IMR-90 (cell line): ENCODE results near the gene IGF1R. TPM values are rescaled to one million over a fixed set of nuclear protein-coding genes. Genes with fewer than 3 reads are reported as not detected.

Source experiments
- ATAC-seq: fragments of 200-7000 bp; cut with Tn5 transposase; 2 replicates; pipeline ENCODE4 v1.9.1; 2020; ENCODE audit warnings: low read depth, mild to moderate bottlenecking, moderate library complexity
- BruUV-seq: library from RNA; stranded (reverse); fragments of 400-500 nt; replicated peaks from 2 replicates; lab custom pipeline; 2021; lab: Mats Ljungman, UMichigan
- CTCF ChIA-PET: fragments of 300-600 bp; formaldehyde crosslinking; extraction: SDS; loops from one replicate; lab custom pipeline; 2021; ENCODE audit warnings: antibody characterized with exemption; lab: Yijun Ruan, JAX
- POLR2A ChIA-PET: fragments of 300-600 bp; sonication (Branson Sonifier 250); formaldehyde crosslinking; loops from one replicate; lab custom pipeline; 2022; ENCODE audit warnings: antibody characterized with exemption; ENCODE audit not compliant: unreplicated experiment; lab: Charles Lee
- DNase-seq: peaks from one replicate; pipeline ENCODE4 v3.0.0; 2013
- H2AFZ ChIP-seq: replicated peaks from 2 replicates; pipeline ENCODE3; 2013; ENCODE audit warnings: low read length, mild to moderate bottlenecking; ENCODE audit not compliant: poor library complexity
- H2AK5ac ChIP-seq: 2 replicates; pipeline ENCODE4 v1.6.1; 2013; ENCODE audit warnings: low read depth, low read length, inconsistent platforms
- H2AK9ac ChIP-seq: replicated peaks from 2 replicates; pipeline ENCODE3; 2013; ENCODE audit warnings: mild to moderate bottlenecking, low read depth, low read length, moderate library complexity; ENCODE audit not compliant: poor library complexity
- H2BK120ac ChIP-seq: 2 replicates; pipeline ENCODE4 v1.6.1; 2013; ENCODE audit warnings: low read depth, low read length, inconsistent platforms
- H2BK15ac ChIP-seq: 3 replicates; pipeline ENCODE4 v1.6.1; 2013; ENCODE audit warnings: low read depth, low read length, inconsistent platforms
- H2BK20ac ChIP-seq: 2 replicates; pipeline ENCODE4 v1.6.1; 2013; ENCODE audit warnings: low read depth, mild to moderate bottlenecking, inconsistent platforms, low read length, moderate library complexity
- H2BK5ac ChIP-seq: 2 replicates; pipeline ENCODE4 v1.6.1; 2013; ENCODE audit warnings: mild to moderate bottlenecking, low read depth, low read length, inconsistent platforms; ENCODE audit not compliant: poor library complexity, severe bottlenecking
- H3K14ac ChIP-seq: replicated peaks from 2 replicates; pipeline ENCODE4 v1.6.1; 2013; ENCODE audit warnings: low read depth, low read length, inconsistent platforms
- H3K18ac ChIP-seq: 2 replicates; pipeline ENCODE4 v1.6.1; 2013; ENCODE audit warnings: low read depth, low read length, control low read depth
- H3K23ac ChIP-seq: 2 replicates; pipeline ENCODE4 v1.6.1; 2013; ENCODE audit warnings: low read depth, low read length, inconsistent platforms
- H3K27ac ChIP-seq: 2 replicates; pipeline ENCODE4 v1.5.1; 2013; ENCODE audit warnings: mild to moderate bottlenecking, control low read depth, low read length; ENCODE audit not compliant: insufficient read depth
- H3K27me3 ChIP-seq: 2 replicates; pipeline ENCODE4 v1.6.1; 2013; ENCODE audit warnings: low read length; ENCODE audit not compliant: control insufficient read depth, insufficient read depth
- H3K36me3 ChIP-seq: 2 replicates; pipeline ENCODE4 v1.6.1; 2013; ENCODE audit warnings: low read length, mixed read lengths; ENCODE audit not compliant: control insufficient read depth, insufficient read depth
- H3K4ac ChIP-seq: 2 replicates; pipeline ENCODE4 v1.6.1; 2013; ENCODE audit warnings: low read depth, low read length, inconsistent platforms
- H3K4me1 ChIP-seq: 2 replicates; pipeline ENCODE4 v1.6.1; 2013; ENCODE audit warnings: low read length, mixed read lengths; ENCODE audit not compliant: control insufficient read depth, insufficient read depth
- H3K4me2 ChIP-seq: 2 replicates; pipeline ENCODE4 v1.6.1; 2013; ENCODE audit warnings: low read depth, mild to moderate bottlenecking, control low read depth, low read length, moderate library complexity
- H3K4me3 ChIP-seq: 2 replicates; pipeline ENCODE4 v1.5.1; 2013; ENCODE audit warnings: low read depth, mild to moderate bottlenecking, control low read depth, low read length, moderate library complexity; ENCODE audit not compliant: insufficient read depth
- H3K56ac ChIP-seq: 2 replicates; pipeline ENCODE4 v1.6.1; 2013; ENCODE audit warnings: low read length, inconsistent platforms; ENCODE audit not compliant: insufficient read depth; ENCODE audit errors: extremely low read depth
- H3K79me1 ChIP-seq, 2 experiments: 2 replicates each; pipeline ENCODE4 v1.6.1; 2013; ENCODE audit warnings: low read length in 2 of 2, inconsistent platforms in 1 of 2, low read depth in 1 of 2
- H3K9ac ChIP-seq: 2 replicates; pipeline ENCODE4 v1.6.1; 2013; ENCODE audit warnings: low read depth, low read length, control low read depth
- H3K9me1 ChIP-seq: 2 replicates; pipeline ENCODE4 v1.6.1; 2013; ENCODE audit warnings: low read length, inconsistent platforms; ENCODE audit not compliant: insufficient read depth
- H3K9me3 ChIP-seq: 2 replicates; pipeline ENCODE4 v1.6.1; 2013; ENCODE audit warnings: low read length; ENCODE audit not compliant: control insufficient read depth, insufficient read depth
- H4K20me1 ChIP-seq: 2 replicates; pipeline ENCODE4 v1.6.1; 2013; ENCODE audit warnings: low read length, inconsistent platforms; ENCODE audit not compliant: insufficient read depth
- H4K5ac ChIP-seq: 2 replicates; pipeline ENCODE4 v1.6.1; 2013; ENCODE audit warnings: mild to moderate bottlenecking, low read depth, low read length, control low read depth
- H4K8ac ChIP-seq, 2 experiments: 2 replicates each; pipeline ENCODE4 v1.6.1; 2013; ENCODE audit warnings: low read depth in 2 of 2, low read length in 2 of 2, control low read depth in 1 of 2, inconsistent platforms in 1 of 2
- H4K91ac ChIP-seq: 2 replicates; pipeline ENCODE4 v1.6.1; 2013; ENCODE audit warnings: low read depth, low read length, inconsistent platforms; ENCODE audit not compliant: insufficient read depth
- BHLHE40 ChIP-seq: fragments of 150-350 bp; IDR thresholded peaks from 2 replicates; pipeline ENCODE4 v1.6.1; 2016; ENCODE audit warnings: mild to moderate bottlenecking, low read depth, low read length
- CHD1 ChIP-seq: IDR thresholded peaks from 2 replicates; pipeline ENCODE4 v1.6.1; 2012; ENCODE audit warnings: low read depth, low read length, improper control_type of control experiment
- FOS ChIP-seq: fragments of 150-350 bp; IDR thresholded peaks from 2 replicates; pipeline ENCODE4 v1.6.1; 2016; ENCODE audit warnings: low read depth, low read length
- MAFK ChIP-seq: IDR thresholded peaks from 2 replicates; pipeline ENCODE4 v1.6.1; 2012; ENCODE audit warnings: low read depth, low read length, improper control_type of control experiment
- NFE2L2 ChIP-seq: fragments of 150-350 bp; IDR thresholded peaks from 2 replicates; pipeline ENCODE4 v1.6.1; 2016; ENCODE audit warnings: low read depth, mild to moderate bottlenecking, low read length
- POLR2A ChIP-seq: IDR thresholded peaks from 2 replicates; pipeline ENCODE4 v1.6.1; 2012; ENCODE audit warnings: mild to moderate bottlenecking, low read depth, low read length
- RAD21 ChIP-seq: IDR thresholded peaks from 2 replicates; pipeline ENCODE4 v1.6.1; 2012; ENCODE audit warnings: low read length, improper control_type of control experiment
- SMC3 ChIP-seq: fragments of 150-350 bp; IDR thresholded peaks from 2 replicates; pipeline ENCODE4 v1.6.1; 2016; ENCODE audit warnings: low read depth, mild to moderate bottlenecking, antibody characterized with exemption, low read length, moderate library complexity
- WGBS, 2 experiments: methylation state at CpG; one replicate each; pipeline versions ENCODE4 v1.1.5 to v1.1.7; 2013; ENCODE audit warnings: missing lambda C conversion rate in 2 of 2; ENCODE audit not compliant: insufficient read length in 1 of 2; ENCODE audit errors: extremely low coverage in 2 of 2; 5-methylcytosine and 5-hydroxymethylcytosine counted together
- dilution Hi-C: fragments of 300-500 bp; cut with HindIII; formaldehyde crosslinking; loops from one replicate; pipeline ENCODE4 v1.14.3; 2018; ENCODE audit warnings: low sequenced_read_pairs; ENCODE audit not compliant: unreplicated experiment
- in situ Hi-C: fragments of 300-500 bp; cut with MboI; formaldehyde crosslinking; loops from 3 replicates; pipeline ENCODE4 v1.14.3; 2019; ENCODE audit warnings: low sequenced_read_pairs, inconsistent platforms, mixed read lengths
- intact Hi-C: fragments of 100-400 bp; cut with micrococcal nuclease; formaldehyde crosslinking; loops from 2 replicates; pipeline ENCODE4 v1.10.0; 2022
- polyA plus RNA-seq, 3 experiments: library from polyadenylated mRNA; depleted of rRNA; stranded (reverse); fragments of >200 nt; gene quantifications; 2 replicates each; pipeline ENCODE4 v1.2.3, GENCODE V29; 2012; ENCODE audit warnings: low replicate concordance in 1 of 3
- total RNA-seq: library from RNA; depleted of rRNA; stranded (reverse); fragments of >200 nt; gene quantifications from 2 replicates; pipeline ENCODE4 v1.2.3, GENCODE V29; 2012
- TF ChIP-seq, protein P1 (sequence below): fragments of 150-350 bp; IDR thresholded peaks from 2 replicates; pipeline ENCODE4 v1.6.1; 2016; ENCODE audit warnings: low read depth, mild to moderate bottlenecking, low read length, moderate library complexity, borderline replicate concordance

IGF1R gene
- total and polyA plus RNA-seq, 2 of the 4 experiments (the other 2 are of a cell fraction) = 24.0 to 24.9 TPM

DNA sequence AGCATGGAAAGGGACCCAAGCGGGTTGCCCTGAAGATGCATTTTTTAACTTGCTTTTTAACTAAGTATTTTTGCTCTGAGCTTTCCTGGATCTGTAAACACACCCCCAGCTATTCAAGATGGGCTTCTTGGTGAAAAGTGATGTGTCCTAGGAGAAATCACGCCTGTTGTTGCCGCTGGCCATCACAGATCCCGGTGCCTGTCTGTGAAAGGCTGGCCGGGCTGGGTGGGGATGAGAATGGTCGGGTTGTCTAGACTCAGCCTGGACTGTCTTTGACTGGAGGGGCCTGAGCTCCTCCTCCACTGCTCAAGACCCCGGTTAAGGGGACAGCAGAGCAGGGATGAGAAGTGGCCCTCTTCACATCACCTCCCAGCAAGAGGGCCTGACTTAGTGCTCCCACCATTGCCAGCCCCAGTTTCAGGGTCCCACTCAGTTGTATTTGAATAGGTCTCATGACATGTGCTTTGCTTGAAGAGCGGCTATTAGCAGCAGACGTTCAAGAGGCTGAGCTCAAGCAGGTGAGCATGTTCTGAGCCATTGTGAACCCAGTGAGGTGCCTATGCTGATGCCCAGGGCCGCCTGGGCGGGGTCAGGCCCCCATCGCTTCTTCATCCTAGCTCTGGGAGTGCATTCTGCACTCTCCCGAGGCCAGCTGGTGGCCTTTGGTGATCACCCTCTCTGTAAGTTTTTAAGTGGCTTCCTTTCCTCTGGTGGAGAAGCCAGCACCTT lies 79.9 kb downstream of the IGF1R start (continued):
- TF ChIP-seq MAFK (no peak), NFE2L2 (no peak)

DNA sequence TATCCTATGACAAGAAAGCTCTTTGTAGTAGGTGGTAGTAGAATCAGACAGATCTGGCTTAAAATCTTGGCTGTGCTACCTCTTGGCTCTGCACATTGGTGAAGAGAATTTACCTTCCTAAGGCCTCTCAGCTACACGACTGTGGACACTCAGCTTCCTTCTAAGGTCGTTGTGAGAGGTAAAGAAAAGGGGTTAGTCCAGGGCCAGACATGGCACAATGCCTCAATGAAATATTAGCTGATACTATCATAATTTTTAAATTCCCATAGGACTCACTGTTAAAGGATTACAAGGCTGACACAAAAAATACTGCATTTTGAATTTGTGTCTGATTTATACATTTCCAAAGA lies 80.4 kb downstream of the IGF1R start:
- Histone ChIP-seq H3K4me2 (peak overlapping the region; percentile 75), H3K9ac (peak overlapping the region; percentile 60; the same call in 1 of the 2 replicates), H3K9me1 (peaks cover 42% of the 10 kb centered on the region), H2BK5ac (peak overlapping the region; percentile 96), H2BK120ac (peak overlapping the region; percentile 96), H3K9me3 (no peaks in the 10 kb centered on the region), H3K36me3 (no peaks in the 10 kb centered on the region), H3K4ac (peak overlapping the region; percentile 94), H3K56ac (peak overlapping the region; percentile 88), H2AFZ (peak overlapping the region; percentile 9), H3K79me1 (peaks cover 36 to 76% of the 10 kb centered on the region in 2 experiments), H2AK5ac (peak overlapping the region; percentile 98), H3K27me3 (no peaks in the 10 kb centered on the region), H3K4me3 (no peak overlapping the region), H2BK20ac (peak overlapping the region; percentile 90), H3K18ac (peak overlapping the region; percentile 84), H3K23ac (peak overlapping the region; percentile 97), H4K20me1 (peaks cover 56% of the 10 kb centered on the region), H4K91ac (peak overlapping the region; percentile 96), H2BK15ac (peak overlapping the region; percentile 91), H2AK9ac (peak overlapping the region; percentile 84), H4K5ac (peak overlapping the region; percentile 66; the same call in 1 of the 2 replicates), H3K27ac (peak overlapping the region; percentile 89), H4K8ac (peak overlapping the region; percentile 94 to 95), H3K14ac (peak overlapping the region; percentile 94), H3K4me1 (peaks cover 26% of the 10 kb centered on the region)
- BruUV-seq = no TSS peak
- no CpG with 5 or more reads among the region's 2 CpGs for WGBS, 2 experiments
- ChIA-PET CTCF (interaction anchor here (1.4 kb wide), 1 partner anchor 9 kb away, joined by 5 read pairs; no protein-coding TSS in a partner anchor), POLR2A (interaction anchor here (0.6 kb wide), 1 partner anchor 26 kb away, joined by 3 read pairs; no protein-coding TSS in a partner anchor)
- dilution Hi-C loops = no loop called here
- DNase-seq (no peak), ATAC-seq (no peak)
- TF ChIP-seq CHD1 = no peak
- no peak for TF ChIP-seq SMC3
- no peak for TF ChIP-seq MAFK
- no peak for TF ChIP-seq RAD21
- no peak for TF ChIP-seq NFE2L2
- no peak for TF ChIP-seq FOS
- TF ChIP-seq, protein P1, sequence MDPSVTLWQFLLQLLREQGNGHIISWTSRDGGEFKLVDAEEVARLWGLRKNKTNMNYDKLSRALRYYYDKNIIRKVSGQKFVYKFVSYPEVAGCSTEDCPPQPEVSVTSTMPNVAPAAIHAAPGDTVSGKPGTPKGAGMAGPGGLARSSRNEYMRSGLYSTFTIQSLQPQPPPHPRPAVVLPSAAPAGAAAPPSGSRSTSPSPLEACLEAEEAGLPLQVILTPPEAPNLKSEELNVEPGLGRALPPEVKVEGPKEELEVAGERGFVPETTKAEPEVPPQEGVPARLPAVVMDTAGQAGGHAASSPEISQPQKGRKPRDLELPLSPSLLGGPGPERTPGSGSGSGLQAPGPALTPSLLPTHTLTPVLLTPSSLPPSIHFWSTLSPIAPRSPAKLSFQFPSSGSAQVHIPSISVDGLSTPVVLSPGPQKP = no peak
- TF ChIP-seq BHLHE40 = no peak
- TF ChIP-seq POLR2A = no peak
- in situ Hi-C loops = no loop called here
- intact Hi-C loops = loop anchor here (5.0 kb wide), 3 partner anchors 56 to 174 kb away; no protein-coding TSS in a partner anchor
